DND-41 (cell line): Measurements from ENCODE around the gene CBX5.

Experiments
- EZH2 ChIP-seq: IDR thresholded peaks from 3 replicates; pipeline ENCODE4 v1.6.1; 2012; ENCODE audit warnings: borderline replicate concordance, low read depth, mild to moderate bottlenecking, moderate library complexity, low read length, inconsistent platforms; ENCODE audit not compliant: severe bottlenecking
- TF ChIP-seq, protein P1 (sequence below): IDR thresholded peaks from 2 replicates; pipeline ENCODE4 v1.5.1; 2012; ENCODE audit warnings: borderline replicate concordance, low read length, moderate library complexity, mild to moderate bottlenecking; ENCODE audit not compliant: poor library complexity, severe bottlenecking; ENCODE audit errors: extremely low read depth

DNA sequence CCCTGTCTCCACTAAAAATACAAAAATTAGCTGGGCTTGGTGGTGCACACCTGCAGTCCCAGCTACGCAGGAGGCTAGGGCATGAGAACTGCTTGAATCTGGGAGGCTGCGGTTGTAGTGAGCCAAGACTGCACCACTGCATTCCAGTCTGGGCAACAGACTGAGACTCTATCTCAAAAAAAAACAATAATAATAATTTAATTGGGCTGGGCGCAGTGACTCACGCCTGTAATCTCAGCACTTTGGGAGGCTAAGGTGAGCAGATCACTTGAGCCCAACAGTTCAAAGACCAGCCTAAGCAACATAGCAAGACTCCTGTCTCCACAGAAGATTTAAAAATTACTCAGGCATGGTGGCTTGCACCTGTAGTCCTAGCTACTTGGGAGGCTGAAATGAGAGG is 26.7 kb downstream of the CBX5 start:
- TF ChIP-seq, protein P1, sequence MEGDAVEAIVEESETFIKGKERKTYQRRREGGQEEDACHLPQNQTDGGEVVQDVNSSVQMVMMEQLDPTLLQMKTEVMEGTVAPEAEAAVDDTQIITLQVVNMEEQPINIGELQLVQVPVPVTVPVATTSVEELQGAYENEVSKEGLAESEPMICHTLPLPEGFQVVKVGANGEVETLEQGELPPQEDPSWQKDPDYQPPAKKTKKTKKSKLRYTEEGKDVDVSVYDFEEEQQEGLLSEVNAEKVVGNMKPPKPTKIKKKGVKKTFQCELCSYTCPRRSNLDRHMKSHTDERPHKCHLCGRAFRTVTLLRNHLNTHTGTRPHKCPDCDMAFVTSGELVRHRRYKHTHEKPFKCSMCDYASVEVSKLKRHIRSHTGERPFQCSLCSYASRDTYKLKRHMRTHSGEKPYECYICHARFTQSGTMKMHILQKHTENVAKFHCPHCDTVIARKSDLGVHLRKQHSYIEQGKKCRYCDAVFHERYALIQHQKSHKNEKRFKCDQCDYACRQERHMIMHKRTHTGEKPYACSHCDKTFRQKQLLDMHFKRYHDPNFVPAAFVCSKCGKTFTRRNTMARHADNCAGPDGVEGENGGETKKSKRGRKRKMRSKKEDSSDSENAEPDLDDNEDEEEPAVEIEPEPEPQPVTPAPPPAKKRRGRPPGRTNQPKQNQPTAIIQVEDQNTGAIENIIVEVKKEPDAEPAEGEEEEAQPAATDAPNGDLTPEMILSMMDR, result no peak
- TF ChIP-seq EZH2, result no peak
